HG03159 (cell line): ENCODE measurements around the gene FHIT.
"Not testable (repeated sequence)": the region's sequence is repeated elsewhere in the genome, so short reads cannot be mapped to it uniquely, and the experiment has no call there.

Source experiments
- ATAC-seq: cut with Tn5 transposase; IDR thresholded peaks from one replicate; pipeline ENCODE4 v1.9.1; 2021; ENCODE audit warnings: mild to moderate bottlenecking, moderate library complexity; ENCODE audit not compliant: unreplicated experiment

FHIT gene

GRCh38 chr3:61117045-61117898 lies 134.0 kb downstream of the FHIT start:
- ATAC-seq: no peak

GRCh38 chr3:61114316-61114953 lies 136.8 kb downstream of the FHIT start:
- ATAC-seq: no peak

DNA sequence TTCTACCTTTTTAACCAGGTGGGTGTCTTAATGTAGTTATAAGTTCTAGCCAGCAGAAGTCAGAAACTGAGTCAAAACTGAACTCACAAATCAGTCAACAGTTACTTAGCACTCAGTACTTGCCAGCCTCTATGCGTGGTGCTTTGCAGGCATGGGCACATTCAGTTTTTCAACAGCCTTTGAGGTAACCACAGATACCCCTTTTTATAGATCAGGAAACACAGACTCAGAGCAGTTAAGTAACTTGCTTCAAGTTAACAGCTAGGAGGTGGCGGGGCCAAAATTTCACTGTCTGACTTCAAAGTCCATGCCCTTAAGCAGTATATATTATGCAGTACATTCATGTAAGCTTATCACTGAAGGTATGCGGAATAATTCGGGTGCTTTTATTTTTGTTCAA lies 139.4 kb downstream of the FHIT start:
- no peak for ATAC-seq

- no peak for ATAC-seq
These were observed 140.7 kb downstream of the FHIT start for GRCh38 chr3:61110576-61110975.

DNA sequence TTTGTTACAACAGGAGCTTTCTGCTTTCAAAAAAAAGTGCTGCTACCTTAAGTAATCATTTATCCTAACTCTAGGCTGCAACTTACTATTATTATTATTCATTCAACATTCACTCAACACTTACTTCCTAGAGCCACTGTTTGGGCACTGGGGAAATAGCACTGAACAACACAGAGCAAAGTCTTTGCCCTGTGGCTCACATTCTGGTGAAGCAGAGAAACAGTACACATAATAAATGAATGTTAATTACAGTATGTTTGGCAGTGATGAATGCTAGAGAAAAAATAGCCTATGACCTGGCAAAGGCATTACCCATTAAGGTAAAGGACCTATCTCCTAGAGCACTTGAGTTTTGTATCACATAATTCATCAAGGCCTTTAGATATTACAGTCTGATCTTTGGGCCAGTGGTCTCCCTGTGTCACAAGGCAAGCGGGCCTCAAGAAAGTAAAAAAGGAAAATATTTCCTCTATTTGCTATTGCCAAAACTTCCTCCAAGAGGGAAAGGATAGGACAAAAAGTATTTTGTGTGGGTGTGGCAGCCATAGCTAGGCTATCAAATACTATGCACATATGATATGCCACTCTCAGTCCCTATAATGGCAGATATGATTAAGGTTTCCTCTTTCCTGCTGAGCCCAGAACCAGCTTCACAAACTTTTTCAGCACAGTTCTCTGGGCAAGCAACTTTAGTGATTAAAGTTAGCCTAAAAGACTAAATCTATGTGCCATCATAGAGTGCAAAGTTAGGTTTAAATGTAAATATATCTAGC lies 142.8 kb downstream of the FHIT start:
- ATAC-seq: no peak

GRCh38 chr3:61094608-61095007 lies 156.6 kb downstream of the FHIT start:
- no peak for ATAC-seq

DNA sequence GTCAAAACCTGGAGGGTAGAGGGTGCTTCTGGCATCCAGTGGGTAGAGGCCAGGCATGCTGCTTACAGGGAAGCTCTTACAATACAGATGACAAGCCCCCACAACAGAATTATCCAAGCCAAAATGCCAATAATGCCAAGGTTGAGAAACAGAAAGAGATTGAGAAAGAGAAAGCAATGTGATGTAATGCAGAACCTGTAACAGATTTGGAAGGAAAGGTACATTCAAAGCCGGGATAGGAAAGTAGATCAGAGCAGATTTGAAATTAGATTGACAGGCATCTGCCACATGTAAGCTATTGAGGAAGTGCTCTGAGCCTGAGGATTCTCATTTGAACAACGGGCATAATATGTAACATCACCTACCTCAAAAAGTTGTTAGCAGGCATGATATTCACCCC lies 157.9 kb downstream of the FHIT start:
- ATAC-seq: no peak

GRCh38 chr3:61092870-61093269 lies 158.4 kb downstream of the FHIT start:
- no peak for ATAC-seq

DNA sequence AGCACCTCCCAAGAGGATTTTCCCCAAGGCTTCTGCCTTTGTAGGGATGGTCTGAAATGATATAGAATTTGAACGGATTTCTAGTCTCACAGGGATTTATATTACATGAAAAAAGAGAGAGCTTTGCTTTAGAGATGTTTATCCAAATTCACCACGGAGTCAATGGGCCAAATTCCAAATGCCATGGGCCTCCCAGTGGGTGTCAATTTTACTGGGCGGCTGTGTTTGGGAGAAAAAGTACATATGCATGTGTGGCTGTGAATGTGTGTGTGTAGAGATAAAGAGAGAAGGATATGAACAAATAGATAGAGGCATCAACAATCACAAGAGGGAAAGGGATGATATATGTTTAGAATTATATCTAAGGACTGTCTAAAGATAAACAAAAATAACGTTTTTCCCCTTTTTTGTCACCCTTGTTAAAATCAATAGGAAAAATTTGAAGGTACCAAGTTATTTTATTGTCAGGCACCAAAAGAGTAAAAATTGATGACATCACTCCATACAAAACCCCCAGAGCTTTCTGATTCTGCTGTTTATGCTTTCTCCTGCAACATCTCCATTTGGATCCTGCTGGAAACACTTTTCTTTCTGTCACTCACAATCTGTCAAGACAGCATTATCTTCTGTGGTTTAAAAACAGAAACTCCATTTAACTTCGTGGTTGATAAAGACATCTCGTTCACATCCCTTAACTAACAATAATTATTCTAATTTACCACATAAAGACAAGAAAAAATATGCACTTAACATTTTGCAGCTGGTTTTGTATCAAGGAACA lies 160.7 kb downstream of the FHIT start:
- no peak for ATAC-seq

DNA sequence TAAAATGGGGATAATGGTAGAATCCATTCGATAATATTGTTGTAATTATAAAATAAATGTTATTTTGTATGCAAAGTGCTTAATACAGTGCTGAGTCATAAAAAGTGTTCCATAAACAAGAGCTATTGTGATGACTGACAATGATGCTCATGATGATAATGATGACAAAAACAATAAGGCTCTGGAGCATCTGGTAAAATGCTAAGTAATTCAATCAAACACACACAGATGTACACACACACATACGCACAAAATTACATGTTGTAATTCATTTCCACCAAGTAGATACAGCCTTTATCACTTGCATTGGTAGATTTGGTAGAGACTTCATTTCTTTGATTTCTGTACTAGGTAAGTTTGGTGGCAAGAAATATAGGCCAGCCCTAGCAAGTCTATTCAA lies 163.8 kb downstream of the FHIT start:
- no peak for ATAC-seq

- no peak for ATAC-seq
These were observed 169.7 kb downstream of the FHIT start for GRCh38 chr3:61081554-61081953.

- no peak for ATAC-seq
These were observed 170.4 kb downstream of the FHIT start for GRCh38 chr3:61080737-61081445.

GRCh38 chr3:61078048-61078752 lies 173.1 kb downstream of the FHIT start:
- ATAC-seq: no peak

DNA sequence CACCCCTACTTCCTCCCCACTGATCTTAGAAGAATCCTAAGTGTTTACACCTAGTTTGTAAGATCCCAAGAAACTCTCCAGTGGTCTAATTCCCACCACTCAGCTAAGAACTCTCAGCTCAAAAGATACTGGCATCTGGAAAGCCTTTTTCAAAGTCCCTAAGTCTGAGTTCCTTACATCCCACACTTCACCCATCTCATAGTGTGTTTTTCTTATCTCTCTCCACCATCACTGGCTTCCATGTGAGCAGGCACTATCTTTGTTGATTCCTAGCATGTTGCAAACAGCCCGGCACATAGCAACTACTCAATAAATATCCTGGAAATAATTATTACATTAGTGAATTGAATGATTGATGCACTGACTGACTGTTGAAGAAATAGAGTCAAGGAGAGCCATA lies 173.7 kb downstream of the FHIT start:
- no peak for ATAC-seq

- no peak for ATAC-seq
These were observed 176.5 kb downstream of the FHIT start for GRCh38 chr3:61074783-61075182.

DNA sequence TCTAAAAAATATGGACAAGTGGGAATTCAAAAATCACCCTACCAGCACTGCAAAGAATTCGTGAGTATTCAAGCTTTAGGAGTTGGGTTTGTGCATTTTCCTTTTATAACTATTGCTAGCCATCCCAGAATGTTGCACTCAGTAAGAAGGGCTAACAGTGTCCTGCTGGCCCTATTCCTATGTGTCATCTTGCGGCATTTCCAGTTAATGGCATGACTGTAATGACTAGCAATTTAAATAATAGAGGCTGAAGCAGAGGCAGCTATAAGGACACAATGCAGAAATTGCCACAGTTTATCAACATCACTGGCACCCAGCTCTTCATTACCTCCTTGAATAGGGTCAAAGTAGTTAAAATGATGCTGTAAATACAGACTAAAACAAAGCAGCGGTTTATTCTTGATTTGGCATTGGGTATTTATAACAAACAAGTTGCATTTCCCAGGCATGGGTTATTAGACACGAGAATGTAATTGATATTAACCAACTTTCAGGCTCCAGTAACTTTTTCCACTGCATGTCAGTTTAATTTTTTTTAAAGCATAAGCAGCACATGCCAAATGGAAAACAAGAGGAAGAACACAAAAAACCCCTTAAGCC lies 177.6 kb downstream of the FHIT start:
- no peak for ATAC-seq

DNA sequence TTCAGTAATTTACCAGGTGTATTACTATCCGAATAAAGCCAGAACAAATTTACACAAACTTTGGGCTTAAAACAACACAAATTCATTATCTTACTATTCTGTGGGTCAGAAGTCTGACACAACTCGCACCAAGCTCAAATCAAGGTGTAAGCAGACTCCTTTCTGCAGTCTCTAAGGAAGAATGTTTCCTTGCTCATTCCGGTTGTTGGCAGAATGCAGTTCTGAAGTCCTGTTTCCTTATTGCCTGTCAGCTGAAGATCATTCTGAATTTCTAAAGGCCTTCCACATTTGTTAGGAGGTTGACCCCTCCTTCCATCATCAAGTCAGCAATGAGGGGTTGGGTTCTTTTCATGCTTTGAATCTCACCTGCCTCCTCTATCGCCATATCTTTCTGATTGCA lies 183.2 kb downstream of the FHIT start:
- no peak for ATAC-seq

DNA sequence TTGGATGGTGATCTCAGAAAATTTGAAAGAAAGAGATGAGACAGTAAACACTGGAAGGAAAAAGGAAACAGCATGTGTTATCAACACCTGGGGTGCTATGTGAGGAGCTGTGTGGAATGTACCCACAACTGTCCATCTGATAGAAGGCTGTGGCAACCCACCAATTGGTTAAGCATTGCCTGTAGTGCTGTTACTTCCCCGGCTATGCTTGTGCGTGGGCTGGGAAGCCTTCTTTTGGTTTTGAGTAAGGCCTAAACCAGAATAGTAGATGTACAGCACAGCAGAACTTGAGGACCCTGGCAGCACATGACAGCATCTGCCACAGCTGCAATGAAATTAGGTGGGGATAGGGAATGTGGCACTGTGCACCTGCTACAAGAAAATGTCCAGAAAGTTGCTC lies 184.5 kb downstream of the FHIT start:
- ATAC-seq: no peak

DNA sequence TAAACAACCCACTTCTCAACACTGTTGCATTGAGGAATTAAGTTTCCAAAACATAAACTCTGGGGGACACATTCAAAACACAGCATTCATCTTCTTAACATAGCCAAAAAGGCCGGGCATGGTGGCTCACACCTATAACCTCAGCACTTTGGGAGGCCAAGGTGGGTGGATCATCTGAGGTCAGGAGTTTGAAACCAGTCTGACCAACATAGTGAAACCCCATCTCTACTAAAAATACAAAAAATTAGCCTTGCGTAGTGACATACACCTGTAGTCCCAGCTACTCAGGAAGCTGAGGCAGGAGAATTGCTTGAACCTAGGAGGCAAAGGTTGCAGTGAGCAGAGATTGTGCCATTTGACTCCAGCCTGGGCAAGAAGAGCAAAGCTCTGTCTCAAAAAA lies 185.0 kb downstream of the FHIT start:
- not testable (repeated sequence) for ATAC-seq
